Vein endothelial cell (primary cell): ENCODE data around the gene TSFM. TPM values are rescaled to one million over a fixed set of nuclear protein-coding genes. Genes with fewer than 3 reads are reported as not detected.

ENCODE experiments used
- small RNA-seq: library from RNA; depleted of rRNA; stranded (forward); fragments of <200 nt; gene quantifications from one replicate; pipeline ENCODE3, GENCODE V24; 2012
- total RNA-seq: library from RNA; depleted of rRNA; stranded (reverse); fragments of >200 nt; gene quantifications from 2 replicates; pipeline ENCODE4 v1.2.3, GENCODE V29; 2012

The TSFM gene
- total RNA-seq = 15.7 and 17.4 TPM in 2 replicates

DNA sequence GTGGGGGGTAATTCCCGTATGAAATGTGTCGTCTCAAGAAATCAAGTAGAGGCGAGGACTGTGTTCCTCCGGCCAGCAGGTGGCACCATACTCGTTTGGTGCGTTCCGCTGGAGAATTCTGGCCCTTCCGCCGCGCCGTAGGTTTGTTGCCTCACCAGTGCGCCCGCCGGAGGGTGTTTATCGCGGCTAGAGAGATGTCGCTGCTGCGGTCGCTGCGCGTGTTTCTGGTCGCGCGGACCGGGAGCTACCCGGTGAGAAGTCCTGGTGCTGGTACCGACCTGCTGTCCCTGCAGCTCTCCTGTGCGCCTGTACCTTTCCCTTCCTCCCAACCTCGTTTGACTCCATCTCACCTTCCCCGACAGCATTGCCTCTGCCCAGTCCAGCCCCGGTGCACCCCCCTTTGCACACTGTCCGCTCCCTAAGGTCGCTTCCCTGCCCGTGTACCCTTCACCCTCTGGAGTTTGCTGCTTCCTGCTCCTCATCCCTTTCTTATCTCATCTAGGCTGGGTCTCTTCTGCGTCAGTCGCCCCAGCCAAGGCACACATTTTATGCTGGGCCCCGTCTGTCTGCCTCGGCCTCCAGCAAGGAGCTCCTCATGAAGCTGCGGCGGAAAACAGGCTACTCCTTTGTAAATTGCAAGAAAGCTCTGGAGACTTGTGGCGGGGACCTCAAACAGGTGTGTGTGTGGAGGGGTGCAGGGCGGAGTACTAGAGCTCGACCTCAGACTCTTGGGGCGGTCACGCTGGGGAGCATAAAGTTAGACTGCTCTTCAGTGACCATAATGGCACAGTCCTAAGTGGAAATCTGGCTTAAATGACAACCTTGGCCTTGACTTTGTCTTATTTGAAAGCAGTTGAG is at the start of gene TSFM:
TSS of gene TSFM (plus strand) at position 180 of the 858 bp plus-strand sequence. CDS start at position 195, 15 bp downstream.

DNA sequence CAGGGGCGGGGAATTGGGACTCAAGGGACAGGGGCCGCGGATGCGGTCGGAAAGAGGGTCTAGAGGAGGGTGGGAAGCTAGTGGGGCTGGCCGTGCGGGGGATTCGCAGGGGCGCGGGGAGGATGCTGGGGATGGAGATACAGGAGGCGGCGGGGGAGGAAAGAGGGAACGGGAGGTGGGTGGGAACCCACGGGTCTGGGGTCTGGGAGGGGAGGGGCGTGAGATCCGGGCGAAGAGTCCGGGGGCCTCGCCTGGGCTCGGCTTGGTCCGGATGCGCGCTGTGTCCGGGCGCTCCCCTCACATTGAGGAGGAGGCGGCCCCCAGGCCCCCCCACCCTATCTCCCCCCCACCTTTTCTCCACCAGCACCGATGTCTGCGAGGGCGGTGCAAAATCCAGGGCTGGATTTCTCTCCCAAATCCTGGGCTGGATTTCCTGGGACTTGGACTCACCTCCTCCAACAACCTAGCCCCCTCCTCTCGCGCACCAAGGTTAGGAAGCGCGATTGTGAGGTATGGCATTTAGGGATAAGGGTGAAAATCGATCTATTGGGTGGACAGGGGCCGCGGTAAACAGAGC is 43.8 kb upstream of the TSFM start, which contains the start of gene AGAP2:
TSS of gene AGAP2 (minus strand) at position 82 of the 577 bp plus-strand sequence. CDS start 496 bp downstream, outside the sequence.

DNA sequence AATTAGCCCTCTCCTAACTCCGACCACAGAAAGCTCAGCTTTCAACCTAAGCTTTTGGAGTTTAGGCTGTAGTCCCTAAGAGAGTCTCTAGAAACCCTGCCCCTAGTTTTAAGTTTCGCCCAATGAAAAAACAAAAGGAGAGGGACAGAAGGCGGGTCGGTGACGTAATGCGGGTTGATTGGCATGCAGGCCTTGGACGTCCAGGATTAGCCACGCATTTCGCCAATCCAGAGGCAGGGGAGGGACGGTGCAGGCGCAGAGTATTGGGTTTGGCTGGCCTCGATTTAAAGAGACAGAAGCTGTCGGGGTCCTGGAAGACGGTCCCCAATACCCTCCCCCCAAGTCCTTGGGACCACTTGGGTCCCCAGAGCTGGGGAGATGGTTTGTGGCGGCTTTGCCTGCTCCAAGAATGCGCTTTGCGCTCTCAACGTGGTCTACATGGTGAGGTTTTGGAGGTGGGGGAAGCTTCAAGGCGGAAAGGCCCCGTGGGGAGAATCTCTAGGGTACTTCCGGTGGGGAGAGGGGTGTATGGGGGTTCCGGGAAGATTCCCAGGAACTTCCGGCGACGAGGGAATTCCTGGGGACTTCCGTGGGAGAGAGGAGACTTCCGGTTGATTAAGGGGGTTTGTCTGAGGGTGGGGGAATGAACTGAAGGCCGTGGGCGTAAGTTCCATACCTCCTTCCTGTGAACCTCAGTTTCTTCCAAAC is 37.7 kb upstream of the TSFM start, which contains the start of gene TSPAN31:
TSS of gene TSPAN31 (plus strand) at position 263 of the 708 bp plus-strand sequence. CDS start at position 379, 116 bp downstream.

DNA sequence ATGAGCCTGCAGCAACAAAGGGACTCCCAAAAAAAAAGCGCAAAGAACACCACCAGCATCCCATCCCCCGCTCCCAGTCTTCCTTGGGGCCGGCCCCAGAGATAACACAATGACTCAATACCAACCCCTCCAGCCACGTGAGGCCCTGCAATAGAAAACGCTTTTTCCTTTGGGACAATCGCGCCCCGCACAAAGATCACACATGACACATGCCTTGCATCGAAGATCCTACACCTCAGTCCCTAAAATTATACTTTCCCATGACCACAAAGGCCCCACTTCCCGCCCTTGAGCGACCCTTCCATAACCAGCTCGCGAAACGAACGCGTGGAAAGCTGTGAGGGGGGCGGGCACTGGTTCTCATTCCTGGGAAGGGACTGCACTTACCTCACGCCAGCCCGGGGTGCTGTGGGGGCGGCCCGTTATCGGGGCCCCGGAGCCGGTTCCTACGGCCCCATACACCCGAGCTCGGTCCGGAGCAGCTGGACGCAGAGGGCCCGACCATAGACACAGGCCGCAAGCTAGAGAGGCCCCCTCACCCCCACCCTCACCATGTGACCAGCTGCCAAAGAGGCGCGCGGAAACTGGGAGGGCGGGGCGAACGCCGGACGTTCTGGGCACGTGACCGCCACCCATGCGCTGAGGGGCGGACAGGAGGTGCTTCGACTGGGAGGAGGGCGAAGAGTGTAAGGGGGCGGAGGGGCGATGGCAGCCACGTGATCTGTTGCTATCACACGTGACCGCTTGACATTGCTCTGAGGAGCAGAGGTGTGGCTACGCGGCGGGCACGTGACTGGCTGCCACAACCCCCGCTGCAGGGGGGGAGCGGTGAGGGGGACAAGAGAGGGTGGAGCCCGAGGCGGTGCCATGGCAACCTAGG is 30.6 kb upstream of the TSFM start, which contains the start of gene CDK4:
TSS of gene CDK4 (minus strand) at position 523 of the 880 bp plus-strand sequence. CDS start 593 bp downstream, outside the sequence.

DNA sequence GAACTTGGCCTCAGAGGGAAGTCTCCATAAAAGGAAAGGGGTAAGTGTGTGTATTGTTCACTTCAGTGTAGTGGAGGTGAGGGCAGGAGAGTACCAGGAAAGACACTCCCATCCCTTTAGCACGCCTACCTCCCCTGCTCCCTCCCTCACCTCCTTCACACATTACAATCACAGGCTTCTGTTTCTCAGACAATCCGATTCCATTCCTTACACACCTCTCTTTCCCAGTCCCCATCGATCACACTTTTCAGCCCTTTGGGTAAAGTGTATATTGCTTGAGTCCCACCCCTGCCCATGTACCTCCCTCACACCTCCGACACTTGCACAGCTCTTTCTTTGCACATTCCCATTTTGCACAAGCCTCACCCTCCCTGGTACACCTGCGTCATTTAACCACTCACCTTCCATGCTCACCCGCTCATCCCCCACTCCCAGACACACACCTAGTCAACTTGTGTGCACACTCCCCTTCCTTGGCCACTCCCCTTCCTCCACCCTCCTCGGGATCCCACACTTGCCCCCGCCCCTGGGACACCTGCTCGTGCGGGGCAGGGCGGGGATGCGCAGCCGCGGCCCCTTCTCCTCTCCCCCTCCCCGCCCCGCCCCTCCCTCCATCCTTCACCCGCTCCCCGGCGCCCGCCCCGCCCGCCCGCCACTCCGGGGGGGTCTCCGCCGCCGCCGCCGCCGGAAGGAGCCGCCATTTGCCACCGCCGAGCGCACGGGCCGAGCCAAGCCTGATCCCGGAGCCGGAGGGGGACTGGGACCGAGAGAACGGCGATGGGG is 28.0 kb upstream of the TSFM start, which contains the start of gene MARCHF9:
TSS of gene MARCHF9 (plus strand) at position 693 of the 783 bp plus-strand sequence. CDS start 426 bp downstream, outside the sequence.

DNA sequence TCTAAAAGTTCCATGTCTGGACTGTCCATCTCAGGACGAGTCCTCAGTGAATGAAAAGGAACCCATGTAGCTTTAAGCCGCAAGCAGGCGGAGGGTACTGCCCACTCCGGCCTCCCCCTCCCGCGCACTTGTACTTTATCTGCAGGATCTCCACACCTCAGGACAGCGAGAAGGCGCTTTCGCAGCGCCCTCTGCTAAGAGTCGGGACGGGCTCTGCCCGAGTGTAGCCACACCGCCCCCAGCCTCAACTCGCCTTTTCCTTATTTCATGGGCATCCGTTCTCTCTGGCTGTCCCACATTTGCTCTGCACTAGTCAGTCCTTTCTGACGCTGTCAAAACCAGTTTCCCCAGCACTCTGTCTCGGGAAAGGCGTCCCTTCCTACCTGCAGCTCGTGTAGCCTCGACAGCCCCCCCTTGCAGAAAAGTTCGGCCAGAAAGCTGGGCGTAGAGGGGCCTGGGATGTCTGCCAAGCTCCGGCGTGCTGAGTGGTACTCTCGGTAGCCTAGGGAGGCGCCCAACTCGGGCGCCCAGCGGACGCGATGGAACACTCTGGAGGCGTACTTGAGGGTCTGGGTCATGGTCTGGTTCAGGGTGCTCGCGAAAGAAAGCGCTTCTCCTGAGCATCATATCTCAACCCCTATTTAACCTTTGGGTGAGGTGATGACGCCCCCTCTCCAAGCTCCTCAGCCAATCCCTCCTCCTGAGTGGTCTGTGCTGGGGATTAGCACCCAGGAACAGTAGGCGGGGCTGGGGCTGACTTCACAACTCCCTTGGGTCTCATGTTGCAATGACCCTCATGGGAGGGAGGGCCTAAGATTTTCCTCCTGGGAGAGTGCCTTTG is 15.9 kb upstream of the TSFM start, which contains the start of gene CYP27B1:
TSS of gene CYP27B1 (minus strand) at position 615 of the 841 bp plus-strand sequence. CDS start at position 578, 37 bp downstream.

DNA sequence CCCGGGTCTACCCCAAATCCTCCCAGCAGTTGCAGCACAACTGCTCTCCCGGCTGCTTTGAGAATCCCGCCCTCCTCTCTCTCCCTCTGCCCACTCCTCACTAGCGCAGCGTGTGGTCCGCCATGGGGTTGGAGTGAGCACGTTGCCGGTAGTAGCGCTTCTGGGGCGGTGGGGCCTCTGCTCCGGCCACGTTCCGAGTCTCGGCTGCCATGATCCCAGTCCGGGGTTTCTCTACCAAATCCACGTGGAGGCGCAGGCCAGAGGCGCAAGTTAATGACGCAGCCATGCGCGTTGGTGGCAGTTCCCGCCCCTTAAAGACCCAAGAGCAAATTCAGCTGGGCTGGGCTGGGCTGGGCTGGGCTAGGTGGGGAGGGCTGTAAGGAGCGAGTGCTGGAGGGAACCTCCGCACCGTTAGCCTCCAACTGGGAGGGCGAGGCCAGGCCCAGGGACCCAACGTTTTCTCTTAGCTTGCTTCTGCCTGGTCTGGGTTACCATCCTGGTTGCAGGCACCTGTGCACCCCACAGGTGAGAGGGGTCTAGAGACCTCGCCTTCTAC is 10.6 kb upstream of the TSFM start, which contains the start of gene METTL1:
TSS of gene METTL1 (minus strand) at position 233 of the 556 bp plus-strand sequence. CDS start at position 211, 22 bp downstream.

DNA sequence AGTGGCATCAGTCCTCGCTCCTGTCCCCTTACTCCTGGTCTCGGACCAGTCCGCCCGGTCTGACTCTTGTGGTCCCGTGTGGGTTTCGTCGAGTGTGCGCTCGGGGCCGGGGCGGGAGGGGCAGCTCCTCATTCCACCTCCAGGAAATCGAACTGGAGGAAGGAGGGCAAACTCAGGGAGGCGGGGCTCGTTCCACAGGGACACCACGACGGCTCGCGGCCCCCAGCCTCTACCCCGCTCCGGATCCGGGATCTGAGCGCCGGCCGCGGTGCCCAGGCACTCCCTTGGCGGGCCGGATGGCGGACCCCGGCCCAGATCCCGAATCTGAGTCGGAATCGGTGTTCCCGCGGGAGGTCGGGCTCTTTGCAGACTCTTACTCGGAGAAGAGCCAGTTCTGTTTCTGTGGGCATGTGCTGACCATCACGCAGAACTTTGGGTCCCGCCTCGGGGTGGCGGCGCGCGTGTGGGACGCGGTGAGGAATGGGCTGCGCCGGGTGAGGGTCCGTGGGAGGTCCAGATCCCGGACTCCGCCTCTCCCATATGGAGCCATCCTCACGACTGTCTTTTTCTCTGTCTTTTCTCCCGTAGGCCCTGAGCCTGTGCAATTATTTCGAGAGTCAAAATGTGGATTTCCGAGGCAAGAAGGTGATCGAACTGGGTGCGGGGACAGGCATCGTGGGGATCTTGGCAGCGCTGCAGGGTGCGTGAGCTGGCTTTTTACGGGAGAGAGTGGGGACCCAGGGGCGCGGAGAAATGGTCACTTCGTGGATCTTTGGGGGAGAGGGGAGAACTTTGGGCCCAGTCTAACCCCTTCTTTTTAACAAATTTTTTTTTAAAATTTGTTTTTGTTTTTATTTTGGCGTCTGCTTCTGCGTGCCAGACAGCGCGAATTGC is 9.9 kb upstream of the TSFM start, which contains the start of gene EEF1AKMT3:
TSS of gene EEF1AKMT3 (plus strand) at position 186 of the 894 bp plus-strand sequence. CDS start at position 297, 111 bp downstream.

DNA sequence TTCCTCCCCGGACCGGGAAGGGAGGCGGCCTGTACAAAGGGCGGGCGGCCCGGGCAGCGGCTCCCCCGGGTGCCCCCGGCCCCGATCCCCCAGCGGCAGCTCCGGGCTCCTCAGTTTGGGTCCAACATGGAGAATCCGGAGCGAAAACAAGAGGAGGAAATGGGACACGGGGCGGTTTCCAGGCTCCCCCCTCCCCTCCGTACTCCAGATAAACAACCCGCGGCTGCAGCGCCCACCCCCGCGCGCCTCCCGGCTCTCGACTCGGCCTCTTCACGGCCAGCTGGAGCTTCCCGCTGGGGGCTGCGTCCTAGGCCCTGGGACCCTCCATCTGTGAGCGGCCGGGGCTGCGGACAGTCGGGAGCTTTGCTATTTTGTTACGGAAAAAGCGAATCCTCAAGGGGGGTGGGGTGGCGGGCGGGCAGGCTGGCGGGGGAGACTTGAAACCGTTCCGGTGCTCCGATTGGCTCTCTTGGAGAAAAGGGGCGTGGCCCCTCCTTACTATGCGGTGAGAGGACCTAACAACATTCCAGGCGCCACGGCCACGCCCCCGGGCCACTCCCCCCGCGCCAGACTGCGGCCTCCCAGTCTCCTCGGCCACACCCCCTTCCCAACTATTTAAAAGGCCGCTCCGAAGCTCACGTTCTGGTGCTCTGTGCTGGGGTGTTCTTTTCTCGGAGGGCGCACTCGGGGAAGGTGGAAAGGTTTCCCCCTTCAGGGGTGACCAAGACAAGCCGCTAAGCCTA is 64.2 kb downstream of the TSFM start, which contains the start of gene CTDSP2:
TSS of gene CTDSP2 (minus strand) at position 153 of the 743 bp plus-strand sequence. CDS start 294 bp downstream, outside the sequence.

Small RNAs within 50 kb of the gene (small RNA-seq; reads per million reads assigned to genes)
- gene MIR26A2 = 2.2 reads per million, percentile 82 among the genes with 10 or more reads in this experiment
- not detected for gene RNU6-1083P

Other genes with a start within 250 kb of the TSFM start
- gene DCTN2, start 235.6 kb upstream of the TSFM start, total RNA-seq = 145 and 151 TPM in 2 replicates
- not detected in 2 replicates for gene KIF5A, start 232.7 kb upstream of the TSFM start, total RNA-seq
- gene PIP4K2C, start 191.6 kb upstream of the TSFM start, total RNA-seq = 9.1 and 9.6 TPM in 2 replicates
- 0.48 and 1.3 TPM in 2 replicates for gene DTX3, start 178.0 kb upstream of the TSFM start, total RNA-seq
- 0.10 and 0.98 TPM in 2 replicates for gene ARHGEF25, start 171.4 kb upstream of the TSFM start, total RNA-seq
- gene B4GALNT1, start 149.6 kb upstream of the TSFM start, total RNA-seq = not detected in 2 replicates
- gene OS9, start 88.7 kb upstream of the TSFM start, total RNA-seq = 182 and 199 TPM in 2 replicates
- gene AGAP2, start 44.0 kb upstream of the TSFM start, total RNA-seq = 0.29 and 0.33 TPM in 2 replicates
- gene TSPAN31, start 37.7 kb upstream of the TSFM start, total RNA-seq = 33.3 and 47.4 TPM in 2 replicates
- 215 and 222 TPM in 2 replicates for gene CDK4, start 30.5 kb upstream of the TSFM start, total RNA-seq
- 2.7 and 7.5 TPM in 2 replicates for gene MARCHF9, start 27.7 kb upstream of the TSFM start, total RNA-seq
- under 0.01 and 0.67 TPM in 2 replicates for gene CYP27B1, start 15.7 kb upstream of the TSFM start, total RNA-seq
- gene METTL1, start 10.7 kb upstream of the TSFM start, total RNA-seq = 5.9 TPM in 2 replicates
- gene EEF1AKMT3, start 10.2 kb upstream of the TSFM start, total RNA-seq = 8.8 and 10.5 TPM in 2 replicates
- gene AVIL, start 35.9 kb downstream of the TSFM start, total RNA-seq = 0.98 and 1.1 TPM in 2 replicates
- 81.9 and 99.9 TPM in 2 replicates for gene CTDSP2, start 63.9 kb downstream of the TSFM start, total RNA-seq
- gene ATP23, start 158.8 kb downstream of the TSFM start, total RNA-seq = 5.1 and 5.6 TPM in 2 replicates